BJ (cell line): ENCODE results near the gene DYNLT5. TPM values are rescaled to one million over a fixed set of nuclear protein-coding genes. Genes with fewer than 3 reads are reported as not detected.

Experiments
- CTCF ChIA-PET: fragments of 350-600 bp; formaldehyde crosslinking; extraction: SDS; loops from one replicate; lab custom pipeline; 2021; ENCODE audit warnings: antibody characterized with exemption, inconsistent platforms; lab: Yijun Ruan, JAX
- POLR2A ChIA-PET: fragments of 300-600 bp; sonication (Branson Sonifier 250); formaldehyde crosslinking; extraction: SDS; loops from one replicate; lab custom pipeline; 2021; ENCODE audit warnings: antibody characterized with exemption; lab: Charles Lee
- DNase-seq: peaks from one replicate; pipeline ENCODE4 v3.0.0-alpha.2; 2011; ENCODE audit warnings: low read depth
- H3K27me3 ChIP-seq: 2 replicates; pipeline ENCODE4 v1.6.0; 2011; ENCODE audit warnings: low read length; ENCODE audit not compliant: control insufficient read depth, insufficient read depth
- H3K36me3 ChIP-seq: 2 replicates; pipeline ENCODE4 v1.5.1; 2011; ENCODE audit warnings: low read length; ENCODE audit not compliant: control insufficient read depth, insufficient read depth
- H3K4me3 ChIP-seq: 2 replicates; pipeline ENCODE4 v1.5.1; 2011; ENCODE audit warnings: low read depth, mild to moderate bottlenecking, control low read depth, low read length
- polyA plus RNA-seq: library from polyadenylated mRNA; depleted of rRNA; stranded (reverse); fragments of >200 nt; gene quantifications from 2 replicates; pipeline ENCODE4 v1.2.3, GENCODE V29; 2011
- TF ChIP-seq, protein P1 (sequence below): IDR thresholded peaks from 2 replicates; pipeline ENCODE4 v1.5.1; 2011; ENCODE audit warnings: low read depth, mild to moderate bottlenecking, control low read depth, inconsistent platforms, low read length, moderate library complexity; ENCODE audit not compliant: insufficient read depth

DYNLT5 gene
- polyA plus RNA-seq, 1 experiment: 0.52 TPM

DNA sequence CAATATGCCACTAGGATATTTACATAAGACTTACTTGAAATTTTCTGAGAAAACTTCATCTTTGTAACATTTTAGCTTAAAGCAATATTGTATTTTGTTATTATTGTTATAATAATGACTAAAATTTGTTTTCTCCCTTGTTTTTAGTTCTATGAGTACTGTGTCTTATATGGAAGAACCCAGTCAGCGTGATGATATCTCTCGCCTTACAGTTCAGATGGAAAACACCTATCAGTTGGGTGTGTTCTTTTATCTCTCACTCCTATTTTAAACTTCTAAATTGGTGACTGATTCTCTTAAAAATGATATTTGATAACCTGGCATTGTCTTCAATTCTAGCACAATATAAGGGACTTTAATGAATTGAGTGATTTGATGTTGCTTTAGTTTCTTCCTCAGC lies 18.0 kb downstream of the DYNLT5 start:
- TF ChIP-seq, protein P1, sequence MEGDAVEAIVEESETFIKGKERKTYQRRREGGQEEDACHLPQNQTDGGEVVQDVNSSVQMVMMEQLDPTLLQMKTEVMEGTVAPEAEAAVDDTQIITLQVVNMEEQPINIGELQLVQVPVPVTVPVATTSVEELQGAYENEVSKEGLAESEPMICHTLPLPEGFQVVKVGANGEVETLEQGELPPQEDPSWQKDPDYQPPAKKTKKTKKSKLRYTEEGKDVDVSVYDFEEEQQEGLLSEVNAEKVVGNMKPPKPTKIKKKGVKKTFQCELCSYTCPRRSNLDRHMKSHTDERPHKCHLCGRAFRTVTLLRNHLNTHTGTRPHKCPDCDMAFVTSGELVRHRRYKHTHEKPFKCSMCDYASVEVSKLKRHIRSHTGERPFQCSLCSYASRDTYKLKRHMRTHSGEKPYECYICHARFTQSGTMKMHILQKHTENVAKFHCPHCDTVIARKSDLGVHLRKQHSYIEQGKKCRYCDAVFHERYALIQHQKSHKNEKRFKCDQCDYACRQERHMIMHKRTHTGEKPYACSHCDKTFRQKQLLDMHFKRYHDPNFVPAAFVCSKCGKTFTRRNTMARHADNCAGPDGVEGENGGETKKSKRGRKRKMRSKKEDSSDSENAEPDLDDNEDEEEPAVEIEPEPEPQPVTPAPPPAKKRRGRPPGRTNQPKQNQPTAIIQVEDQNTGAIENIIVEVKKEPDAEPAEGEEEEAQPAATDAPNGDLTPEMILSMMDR: no peak
- POLR2A ChIA-PET: no interaction called here
- Histone ChIP-seq H3K4me3 (no peak overlapping the region), H3K36me3 (no peaks in the 10 kb centered on the region), H3K27me3 (no peaks in the 10 kb centered on the region)
- DNase-seq: no peak
- CTCF ChIA-PET: interaction anchor here (1.3 to 1.5 kb wide), 2 partner anchors 12 to 441 kb away, joined by 3 to 5 read pairs; no protein-coding TSS in a partner anchor

DNA sequence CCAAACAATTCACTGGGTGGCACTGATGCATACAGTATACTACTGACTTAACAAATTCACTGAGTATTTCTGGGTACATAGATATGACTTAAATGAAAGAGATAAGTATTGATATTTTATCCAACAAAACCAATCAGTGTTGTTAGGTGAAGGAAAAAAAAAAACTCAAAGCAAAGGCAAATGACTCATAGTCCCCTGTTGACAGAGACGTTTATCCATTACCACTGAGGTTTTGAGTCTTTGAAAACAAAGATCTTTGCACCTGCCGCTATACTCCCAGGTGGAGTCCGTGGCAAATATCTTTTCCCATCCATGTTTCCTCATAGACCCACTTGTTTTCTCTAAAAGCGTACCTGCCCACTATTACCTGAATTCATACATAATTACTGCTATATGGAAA lies 18.4 kb downstream of the DYNLT5 start:
- no peak overlapping the region for H3K4me3 ChIP-seq
- H3K36me3 ChIP-seq: no peaks in the 10 kb centered on the region
- ChIA-PET POLR2A (no interaction called here), CTCF (interaction anchor here (1.3 to 1.5 kb wide), 2 partner anchors 13 to 443 kb away, joined by 3 to 4 read pairs; no protein-coding TSS in a partner anchor)
- TF ChIP-seq, protein P1: no peak
- H3K27me3 ChIP-seq: no peaks in the 10 kb centered on the region
- DNase-seq: no peak

DNA sequence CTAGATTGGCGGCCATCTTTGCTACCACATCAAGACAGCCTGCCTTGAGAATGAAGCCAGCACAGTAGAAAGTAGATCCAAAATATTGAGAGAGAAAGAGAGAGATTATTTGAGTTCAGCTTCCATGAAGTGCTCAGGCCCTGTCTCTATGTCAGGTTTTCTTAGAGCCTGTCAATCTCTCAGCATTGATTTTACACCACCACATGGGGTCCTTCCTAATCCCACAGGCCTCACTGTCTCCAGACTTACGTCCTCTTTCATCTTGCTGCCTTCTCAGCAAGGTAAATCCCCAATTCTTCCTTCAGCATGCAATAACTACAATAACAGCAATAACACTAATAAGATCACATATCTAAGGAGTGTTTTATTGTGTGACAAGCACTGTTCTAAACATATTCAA lies 21.0 kb downstream of the DYNLT5 start:
- Histone ChIP-seq H3K36me3 (no peaks in the 10 kb centered on the region), H3K4me3 (no peak overlapping the region), H3K27me3 (no peaks in the 10 kb centered on the region)
- POLR2A ChIA-PET: no interaction called here
- no peak for DNase-seq
- TF ChIP-seq, protein P1: no peak
- CTCF ChIA-PET: no interaction called here

DNA sequence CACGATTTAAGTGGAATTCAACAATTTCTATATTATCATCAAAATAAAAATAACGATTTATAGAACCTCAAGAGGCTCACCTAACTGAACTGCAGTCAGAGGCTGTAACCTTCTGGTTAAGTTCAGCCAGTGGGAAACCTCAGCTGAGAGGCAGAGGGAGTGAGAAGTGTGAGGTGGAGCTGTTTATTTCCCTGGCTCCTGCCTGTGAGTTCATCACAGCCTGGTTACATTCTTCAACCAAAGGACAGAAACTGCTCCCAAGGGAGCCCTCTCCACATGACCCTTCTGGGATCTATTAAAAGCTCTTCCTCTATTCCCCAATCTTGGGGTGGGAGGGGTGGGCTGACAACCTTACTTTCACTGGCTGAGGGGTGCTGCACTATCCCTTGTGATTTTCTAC lies 22.2 kb downstream of the DYNLT5 start:
- no peaks in the 10 kb centered on the region for H3K27me3 ChIP-seq
- no peak overlapping the region for H3K4me3 ChIP-seq
- ChIA-PET CTCF (interaction anchor here (1.7 to 2.0 kb wide), 2 partner anchors 9 to 439 kb away, joined by 4 to 5 read pairs; no protein-coding TSS in a partner anchor), POLR2A (no interaction called here)
- TF ChIP-seq, protein P1: no peak
- no peak for DNase-seq
- no peaks in the 10 kb centered on the region for H3K36me3 ChIP-seq

DNA sequence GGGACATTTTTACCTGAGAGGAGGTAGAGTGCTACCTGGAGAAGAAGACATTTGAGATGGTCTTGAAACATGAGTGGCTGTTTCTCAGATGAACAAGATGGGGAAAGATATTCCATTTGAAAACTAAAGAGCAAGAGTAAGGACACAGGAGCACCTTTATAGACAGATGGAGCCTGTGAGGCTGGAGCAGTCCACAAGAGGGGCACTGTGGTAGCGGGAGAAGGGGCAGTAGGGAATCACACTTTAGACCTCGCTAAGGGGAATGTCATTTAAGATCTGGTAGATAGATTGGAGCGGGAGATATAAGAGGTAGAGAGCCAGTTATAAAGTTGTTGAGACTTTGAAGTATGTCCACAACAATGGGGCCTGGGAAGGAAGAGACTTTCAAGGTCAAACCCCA lies 23.4 kb downstream of the DYNLT5 start:
- no peaks in the 10 kb centered on the region for H3K27me3 ChIP-seq
- CTCF ChIA-PET: interaction anchor here (1.7 to 2.0 kb wide), 2 partner anchors 11 to 437 kb away, joined by 4 to 5 read pairs; no protein-coding TSS in a partner anchor
- TF ChIP-seq, protein P1: no peak
- H3K36me3 ChIP-seq: no peaks in the 10 kb centered on the region
- no peak overlapping the region for H3K4me3 ChIP-seq
- POLR2A ChIA-PET: no interaction called here
- no peak for DNase-seq
